Breast epithelium (tissue), 3 donors: ENCODE data around the gene NSFL1C.

Source experiments
- CTCF ChIP-seq, 3 donors: fragments of 450-650 bp; IDR thresholded peaks; one replicate each; pipeline ENCODE4 v1.5.1; 2016 to 2017; ENCODE audit warnings: antibody characterized with exemption in 3 of 3, mild to moderate bottlenecking in 3 of 3, moderate library complexity in 3 of 3
- POLR2A ChIP-seq: fragments of 450-650 bp; IDR thresholded peaks from one replicate; pipeline ENCODE4 v1.6.1; 2016; ENCODE audit warnings: antibody characterized with exemption, mild to moderate bottlenecking, moderate library complexity

- no peak for TF ChIP-seq CTCF (IDR thresholded peaks at IDR 0.05)
- TF ChIP-seq POLR2A: no peak
These were observed 39.1 kb downstream of the NSFL1C start for GRCh38 chr20:1427457-1428054.
